ENCODE data around the gene NPNT.
"Not testable (repeated sequence)": the region's sequence is repeated elsewhere in the genome, so short reads cannot be mapped to it uniquely, and the experiment has no call there.

The NPNT gene, protein sequence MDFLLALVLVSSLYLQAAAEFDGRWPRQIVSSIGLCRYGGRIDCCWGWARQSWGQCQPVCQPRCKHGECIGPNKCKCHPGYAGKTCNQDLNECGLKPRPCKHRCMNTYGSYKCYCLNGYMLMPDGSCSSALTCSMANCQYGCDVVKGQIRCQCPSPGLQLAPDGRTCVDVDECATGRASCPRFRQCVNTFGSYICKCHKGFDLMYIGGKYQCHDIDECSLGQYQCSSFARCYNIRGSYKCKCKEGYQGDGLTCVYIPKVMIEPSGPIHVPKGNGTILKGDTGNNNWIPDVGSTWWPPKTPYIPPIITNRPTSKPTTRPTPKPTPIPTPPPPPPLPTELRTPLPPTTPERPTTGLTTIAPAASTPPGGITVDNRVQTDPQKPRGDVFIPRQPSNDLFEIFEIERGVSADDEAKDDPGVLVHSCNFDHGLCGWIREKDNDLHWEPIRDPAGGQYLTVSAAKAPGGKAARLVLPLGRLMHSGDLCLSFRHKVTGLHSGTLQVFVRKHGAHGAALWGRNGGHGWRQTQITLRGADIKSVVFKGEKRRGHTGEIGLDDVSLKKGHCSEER

DNA sequence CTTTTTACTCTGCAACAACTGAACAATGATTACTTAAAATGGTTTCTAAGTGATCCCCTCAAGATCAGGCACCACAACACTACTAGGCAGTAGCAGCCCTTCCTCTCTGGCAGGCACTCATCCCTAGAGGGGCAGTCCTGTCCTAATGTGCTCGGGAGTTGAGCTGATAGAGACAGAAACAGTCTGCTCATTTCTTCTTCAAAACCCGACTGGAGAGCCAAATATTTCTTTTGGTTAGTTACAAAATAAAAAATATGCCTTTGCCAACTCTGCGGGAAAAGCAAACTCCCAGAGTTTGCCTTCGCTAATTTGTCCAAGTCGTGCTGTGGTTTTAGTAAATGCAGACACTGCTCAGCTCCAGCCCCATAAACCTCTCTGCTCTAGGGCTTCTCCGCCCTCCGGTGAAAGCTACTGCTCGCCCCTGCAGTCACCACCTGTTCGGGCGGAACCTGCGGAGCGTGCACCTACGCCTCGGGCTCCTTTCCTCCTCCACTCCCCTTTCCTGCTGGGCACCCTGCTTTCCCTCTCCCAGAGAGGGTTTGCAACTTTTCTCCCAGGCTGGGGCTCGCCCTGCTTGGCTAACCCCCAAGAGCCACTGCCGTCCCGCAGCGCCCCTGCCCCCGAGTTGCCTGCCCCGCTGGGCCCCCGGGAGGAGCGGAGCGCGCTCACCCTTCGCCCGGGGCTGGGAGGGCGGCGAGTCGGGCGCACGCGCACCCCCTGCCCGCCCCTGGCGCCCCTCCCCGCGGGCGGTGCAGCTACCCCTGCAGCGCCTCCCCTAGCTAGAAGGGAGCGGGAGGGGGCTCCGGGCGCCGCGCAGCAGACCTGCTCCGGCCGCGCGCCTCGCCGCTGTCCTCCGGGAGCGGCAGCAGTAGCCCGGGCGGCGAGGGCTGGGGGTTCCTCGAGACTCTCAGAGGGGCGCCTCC lies at the start of gene NPNT:
TSS of gene NPNT (plus strand) at position 812 of the 923 bp plus-strand sequence. CDS start 182 bp downstream, outside the sequence.
- DNase-seq = no peak

DNA sequence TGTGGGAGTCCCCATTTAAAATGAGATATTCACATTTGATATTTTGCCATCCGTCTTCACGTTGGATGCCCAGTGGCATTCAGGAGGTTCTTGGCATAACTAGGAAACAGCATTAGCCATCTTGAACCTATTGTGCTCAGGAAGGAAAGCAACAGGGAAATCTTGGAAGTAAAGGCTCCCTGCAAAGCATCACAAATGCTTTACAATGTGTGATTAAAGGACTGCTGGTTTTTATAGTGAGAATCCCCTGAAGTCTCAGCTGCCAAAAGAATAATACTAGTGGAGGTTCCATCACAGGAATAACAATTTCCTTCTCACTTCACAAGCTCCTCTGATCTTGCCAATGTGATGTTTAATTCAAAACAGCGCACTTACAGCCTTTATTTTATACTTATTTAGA lies 49.7 kb upstream of the NPNT start:
- no peak for DNase-seq

DNA sequence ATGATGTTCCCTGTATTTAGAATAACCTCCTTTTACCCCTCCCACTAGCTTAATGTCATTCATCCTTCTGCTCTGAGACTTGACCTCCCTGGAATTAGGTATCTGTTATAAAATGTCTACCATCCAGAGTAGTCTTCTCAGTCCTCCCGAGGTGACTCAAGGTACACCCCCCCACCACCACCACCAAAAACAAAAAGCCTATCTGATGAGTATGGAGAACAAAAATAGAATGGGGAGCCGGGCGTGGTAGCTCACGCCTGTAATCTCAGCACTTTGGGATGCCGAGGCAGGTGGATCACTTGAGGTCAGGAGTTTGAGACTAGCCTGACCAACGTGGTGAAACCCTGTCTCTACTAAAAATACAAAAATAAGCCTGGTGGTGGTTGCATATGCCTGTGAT lies 46.9 kb upstream of the NPNT start:
- DNase-seq = not testable (repeated sequence)

DNA sequence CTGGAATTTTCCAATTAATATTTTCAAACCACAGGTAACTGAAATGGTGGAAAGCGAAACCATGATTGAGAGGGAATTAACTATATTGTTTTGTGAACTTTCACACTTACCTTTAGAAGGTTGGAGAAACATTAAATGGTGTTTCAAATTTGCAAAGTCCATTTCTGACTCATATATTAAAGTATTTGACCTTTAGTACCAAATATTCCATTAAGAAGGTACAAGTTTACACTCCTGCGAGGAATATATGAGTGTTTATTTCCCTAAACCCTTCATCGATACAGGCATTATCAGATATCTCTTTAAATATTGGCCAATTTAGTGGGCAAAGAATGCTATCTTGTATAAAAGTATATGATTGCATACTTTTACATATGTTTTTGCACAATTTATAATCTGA lies 44.1 kb upstream of the NPNT start:
- DNase-seq = no peak

DNA sequence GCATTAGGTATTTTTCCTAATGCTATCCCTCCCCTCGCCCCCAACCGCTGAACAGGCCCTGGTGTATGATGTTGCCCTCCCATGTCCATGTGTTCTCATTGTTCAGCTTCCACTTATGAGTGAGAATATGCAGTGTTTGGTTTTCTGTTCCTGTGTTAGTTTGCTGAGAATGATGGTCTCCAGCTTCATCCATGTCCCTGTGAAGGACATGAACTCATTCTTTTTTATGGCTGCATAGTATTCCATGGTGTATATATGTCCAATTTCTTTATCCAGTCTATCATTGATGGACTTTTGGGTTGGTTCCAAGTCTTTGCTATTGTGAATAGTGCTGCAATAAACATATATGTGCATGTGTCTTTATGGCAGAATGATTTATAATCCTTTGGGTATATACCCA lies 43.0 kb upstream of the NPNT start:
- DNase-seq = not testable (repeated sequence)

DNA sequence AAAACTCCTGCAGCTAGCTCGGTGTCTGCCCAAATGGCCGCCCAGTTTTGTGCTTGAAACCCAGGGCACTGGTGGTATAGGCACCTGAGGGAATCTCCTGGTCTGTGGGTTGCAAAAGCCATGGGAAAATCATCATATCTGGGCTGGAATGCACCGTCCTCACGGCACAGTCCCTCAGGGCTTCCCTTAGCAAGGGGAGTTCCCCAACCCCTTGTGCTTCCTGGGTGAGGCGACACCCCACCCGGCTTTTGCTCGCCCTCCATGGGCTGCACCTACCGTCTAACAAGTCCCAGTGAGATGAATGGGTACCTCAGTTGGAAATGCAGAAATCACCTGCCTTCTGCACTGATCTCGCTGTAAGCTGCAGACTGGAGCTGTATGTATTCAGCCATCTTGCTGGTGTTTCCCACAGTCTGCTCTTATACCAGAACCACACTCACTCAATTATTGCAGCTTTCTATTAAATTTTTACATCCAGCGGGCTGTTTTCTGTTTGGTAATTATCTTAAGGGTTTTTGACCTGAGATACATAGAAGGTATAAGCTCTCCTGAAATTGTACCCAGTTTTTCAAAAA lies 36.7 kb upstream of the NPNT start:
- DNase-seq = no peak

DNA sequence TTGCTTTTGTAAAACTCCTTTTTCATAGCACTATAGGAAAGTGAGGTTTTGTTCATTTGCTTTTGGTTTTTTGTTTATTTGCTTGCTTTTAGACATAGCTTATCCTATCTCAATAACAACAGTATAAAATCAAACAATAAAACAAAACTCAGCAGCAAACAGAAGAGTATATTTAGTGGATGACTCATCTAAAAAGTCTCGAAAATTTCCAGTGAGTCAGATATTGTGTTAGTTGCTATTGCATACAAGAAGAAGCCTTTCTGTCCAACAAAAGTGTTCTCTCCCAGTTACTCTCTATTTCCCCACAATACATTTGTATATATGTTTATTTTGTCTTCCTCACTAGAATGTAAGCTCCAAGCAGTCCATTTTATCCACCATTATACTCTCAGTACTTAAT lies 36.0 kb upstream of the NPNT start:
- no peak for DNase-seq

DNA sequence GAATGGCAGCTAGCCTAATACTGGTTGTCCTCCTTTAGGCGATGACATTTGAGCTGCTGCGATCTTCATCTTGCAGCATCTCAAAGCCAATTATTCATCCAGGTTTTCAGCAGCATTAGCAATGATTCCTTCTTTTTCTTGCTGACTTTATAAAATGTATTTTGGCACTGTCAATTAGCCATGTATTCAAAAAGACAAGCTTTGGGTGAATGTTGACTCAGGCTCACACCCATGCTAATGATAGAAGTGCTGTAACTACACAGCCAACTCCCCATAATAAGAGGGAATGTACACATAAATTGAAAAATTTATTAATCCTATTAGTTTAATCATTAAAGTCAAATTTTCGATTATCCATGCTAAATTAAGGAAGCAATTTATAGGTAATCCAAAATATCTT lies 24.3 kb upstream of the NPNT start:
- DNase-seq = no peak

DNA sequence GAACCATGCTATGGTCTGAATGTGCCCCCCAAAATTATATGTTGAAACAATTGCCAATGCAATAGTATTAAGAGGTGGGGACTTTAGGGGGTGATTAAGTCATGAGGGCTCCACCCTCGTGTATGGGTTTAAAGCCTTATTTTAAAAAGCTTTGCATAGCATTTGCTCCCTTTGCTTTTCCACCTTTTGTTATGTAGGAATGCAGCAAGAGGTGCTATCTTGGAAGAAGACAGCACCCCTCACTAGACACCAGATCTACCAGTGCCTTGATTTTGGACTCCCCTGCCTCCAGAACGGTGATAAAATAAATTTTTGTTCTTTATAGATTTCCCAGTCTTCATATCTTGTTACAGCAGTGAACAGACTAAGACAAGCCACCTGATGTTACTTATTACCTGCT lies 23.3 kb upstream of the NPNT start:
- no peak for DNase-seq

DNA sequence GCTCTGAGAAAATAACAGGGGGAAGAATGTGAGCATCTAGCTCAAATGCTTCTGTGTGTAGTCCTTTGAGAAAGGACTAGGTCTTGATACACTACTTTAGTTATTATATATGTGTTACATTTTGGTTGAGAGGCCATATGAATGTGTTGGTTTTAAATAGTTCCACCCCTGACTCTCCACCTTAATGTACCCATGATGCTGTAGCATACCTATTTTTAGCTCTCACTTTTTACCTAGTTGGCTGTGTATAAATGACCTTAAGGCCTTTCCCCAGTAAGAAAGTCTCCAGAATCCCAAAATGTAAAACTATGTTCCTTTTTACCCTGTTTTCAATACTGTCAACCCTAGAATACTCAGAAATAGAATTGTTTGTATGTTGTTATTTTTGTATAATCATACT lies 20.0 kb upstream of the NPNT start:
- no peak for DNase-seq

DNA sequence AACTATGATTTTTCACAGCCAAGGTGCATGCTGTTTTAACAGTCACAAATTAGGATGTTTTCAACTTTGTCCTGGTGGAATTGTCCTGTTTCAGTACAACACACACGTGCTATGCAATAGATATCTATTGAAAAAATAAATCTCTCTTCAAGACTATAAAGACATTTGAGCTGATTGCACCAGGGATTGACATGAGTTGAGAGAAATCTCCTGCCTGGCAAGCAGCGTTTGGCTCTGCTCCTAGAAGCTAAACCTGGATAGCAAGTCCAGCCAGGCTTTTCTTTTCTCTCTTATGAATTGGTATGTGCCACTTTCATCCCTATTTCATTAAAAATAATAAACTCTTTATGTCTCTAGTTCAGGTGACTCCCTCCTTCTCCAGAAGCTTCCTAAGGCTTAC lies 16.6 kb upstream of the NPNT start:
- DNase-seq = no peak

DNA sequence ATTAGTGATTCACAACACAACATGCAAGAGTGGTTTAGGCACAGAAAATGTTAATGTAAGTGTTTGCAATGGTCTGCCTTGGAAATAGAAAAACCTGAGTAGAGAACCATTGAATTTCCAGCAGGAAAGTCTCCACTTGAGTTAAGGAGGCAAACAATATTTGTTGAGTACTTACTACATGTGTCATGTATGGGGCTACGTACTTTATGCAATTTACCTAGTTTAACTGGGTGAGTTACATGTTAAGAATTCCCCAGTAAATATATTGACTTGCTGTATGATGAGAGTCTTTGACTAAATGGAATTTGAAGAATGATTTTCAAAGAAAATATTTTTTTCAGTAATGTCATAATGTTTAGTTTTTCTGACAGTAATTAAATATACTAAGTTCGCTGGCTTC lies 7.8 kb upstream of the NPNT start:
- no peak for DNase-seq

DNA sequence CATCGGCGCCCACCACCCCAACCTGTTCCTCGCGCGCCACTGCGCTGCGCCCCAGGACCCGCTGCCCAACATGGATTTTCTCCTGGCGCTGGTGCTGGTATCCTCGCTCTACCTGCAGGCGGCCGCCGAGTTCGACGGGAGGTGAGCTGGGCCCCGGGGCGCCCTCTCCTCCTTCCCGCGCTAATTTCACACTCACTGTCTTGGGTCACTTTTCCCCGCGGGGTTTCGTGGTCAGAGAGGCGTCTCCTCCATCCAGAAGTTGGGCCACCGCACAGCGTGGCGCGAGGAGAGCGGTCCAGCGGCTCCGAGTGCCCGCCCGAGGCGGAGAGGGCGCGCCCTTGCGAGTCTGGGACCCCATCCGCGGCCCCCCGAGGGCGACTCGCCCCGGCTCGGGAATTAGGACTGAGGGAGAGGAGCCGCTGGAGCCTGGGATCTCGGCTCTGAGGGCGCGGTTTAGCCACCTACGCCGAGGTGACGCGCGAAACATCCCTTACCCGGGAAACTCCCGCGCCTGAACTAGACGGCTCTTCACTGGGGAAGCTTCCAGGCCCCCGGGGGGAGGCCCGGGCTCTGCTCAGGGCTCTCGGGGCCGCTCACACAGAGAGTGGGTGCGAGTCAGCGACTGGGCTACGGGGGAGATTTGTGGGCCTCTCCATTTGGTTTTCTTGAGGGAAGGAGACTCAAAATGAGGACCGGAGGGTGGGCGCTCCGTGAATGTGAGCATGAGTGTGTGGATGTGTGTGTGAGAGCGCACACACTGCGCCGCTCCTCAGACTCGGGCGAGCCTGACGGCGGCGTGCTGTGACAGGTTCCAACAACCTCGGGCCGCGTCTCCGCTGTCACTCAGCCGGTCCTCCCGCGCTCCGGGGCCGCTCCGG lies 551 bp downstream of the NPNT start:
- no peak for DNase-seq

DNA sequence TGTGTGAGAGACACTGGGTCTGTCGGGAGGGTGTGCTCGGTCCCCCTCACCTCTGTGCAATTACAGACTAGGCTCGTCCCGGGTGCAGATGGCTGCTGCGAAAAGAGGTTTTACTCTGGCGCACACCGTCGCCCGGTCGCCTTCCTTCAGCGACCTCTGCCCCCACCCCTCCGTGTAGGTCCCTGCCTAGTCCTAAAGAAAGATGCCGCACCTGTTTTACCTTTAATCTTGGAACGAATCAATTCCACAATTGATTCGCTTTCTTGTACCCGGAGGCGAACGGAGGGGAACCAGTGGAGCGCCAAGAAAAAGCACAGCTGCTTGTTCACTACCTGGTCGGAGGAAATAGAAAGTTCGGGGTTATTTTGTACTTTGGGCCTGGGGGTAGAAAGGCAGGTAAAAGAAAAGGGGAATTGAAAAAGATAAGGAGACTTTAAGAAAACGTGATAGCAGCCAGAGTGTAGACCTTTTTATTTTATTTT lies 1.2 kb downstream of the NPNT start:
- DNase-seq = no peak

DNA sequence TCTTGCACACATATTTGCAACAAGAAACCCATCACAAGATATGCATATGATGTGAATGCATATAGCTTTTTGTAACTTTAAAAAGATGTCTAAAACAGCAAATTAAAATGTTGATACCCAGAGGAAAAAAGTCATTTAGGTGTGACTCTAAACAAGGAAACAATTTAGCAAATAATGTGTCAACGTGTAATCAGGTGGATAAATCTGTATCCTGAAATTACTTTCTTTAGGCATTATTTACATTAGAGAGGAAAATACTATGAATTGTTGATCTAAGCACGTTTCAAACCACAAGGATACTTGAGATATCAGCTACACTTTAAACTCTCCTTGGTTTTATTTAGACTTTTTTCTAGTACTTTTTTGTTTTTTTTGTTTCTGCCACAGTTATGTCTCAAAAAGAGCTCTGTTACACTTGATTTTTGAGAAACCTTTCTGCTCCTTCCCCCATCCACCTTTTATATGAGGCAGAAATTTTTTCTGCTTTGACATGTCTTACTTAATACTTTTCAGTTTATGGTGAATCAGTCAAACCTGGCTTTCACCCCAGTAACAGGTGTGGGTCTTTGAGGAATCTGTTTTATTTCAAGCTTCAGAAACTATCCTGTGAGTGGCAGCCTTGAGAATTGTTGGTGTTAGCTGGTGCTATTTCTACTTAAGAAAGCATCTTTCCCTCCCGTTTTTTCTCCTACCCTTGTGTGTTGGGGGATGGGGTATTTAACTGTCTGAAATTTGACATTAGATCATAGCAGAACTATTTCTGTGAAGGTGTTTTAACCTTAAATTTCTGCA lies 1.9 kb downstream of the NPNT start:
- DNase-seq = no peak

DNA sequence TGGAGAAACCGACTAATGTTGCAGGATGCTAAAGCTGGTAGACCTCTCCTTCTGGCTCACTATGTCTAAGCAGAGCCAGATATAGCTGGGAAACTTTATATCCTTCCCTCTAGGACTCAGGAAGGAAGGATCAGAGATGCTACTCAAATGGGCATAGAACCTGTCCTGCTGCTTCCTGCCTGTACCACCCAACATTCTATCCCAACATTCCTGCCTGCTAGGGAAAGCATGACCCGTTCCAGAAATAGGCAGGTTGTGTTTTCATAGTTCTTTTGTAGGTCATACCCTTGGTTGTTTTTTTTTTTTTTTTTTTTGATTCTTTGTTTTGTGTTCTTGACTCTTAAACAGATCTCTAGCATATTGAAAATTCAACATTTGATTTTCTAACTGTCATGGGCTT lies 5.3 kb downstream of the NPNT start:
- DNase-seq = no peak

DNA sequence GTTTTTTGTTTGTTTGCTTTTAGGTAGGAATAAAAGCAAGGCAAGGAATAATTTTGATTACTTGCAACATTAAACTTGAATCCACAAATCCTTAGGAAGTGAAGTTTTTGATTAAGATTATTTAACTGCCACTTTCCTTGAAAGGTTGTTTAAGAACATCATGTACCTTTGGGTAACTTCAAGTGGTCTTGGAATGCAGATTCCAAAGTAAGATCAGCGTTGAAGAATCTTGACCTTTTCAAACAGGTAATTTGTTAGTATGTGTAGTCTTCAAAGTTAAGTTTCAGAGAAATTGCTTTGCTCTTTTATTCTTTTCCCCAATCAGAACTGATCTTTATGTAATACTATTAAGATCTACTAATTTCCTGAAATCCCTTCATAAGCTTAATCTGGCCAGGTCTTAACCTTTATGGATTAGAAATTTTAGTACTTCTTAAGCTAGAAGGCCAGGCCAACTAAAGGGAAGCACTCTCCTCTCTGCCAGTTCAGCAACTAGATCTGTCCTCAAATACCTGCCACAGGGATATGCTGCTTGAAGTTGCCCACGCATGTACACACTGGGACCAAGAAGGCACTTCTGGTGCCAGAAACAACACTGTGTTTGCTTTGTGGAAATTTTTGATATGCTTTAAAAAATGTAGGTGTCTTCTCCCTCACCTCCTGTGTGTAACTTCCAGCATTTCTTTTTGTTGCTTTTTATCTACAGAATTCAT lies 7.4 kb downstream of the NPNT start:
- no peak for DNase-seq

DNA sequence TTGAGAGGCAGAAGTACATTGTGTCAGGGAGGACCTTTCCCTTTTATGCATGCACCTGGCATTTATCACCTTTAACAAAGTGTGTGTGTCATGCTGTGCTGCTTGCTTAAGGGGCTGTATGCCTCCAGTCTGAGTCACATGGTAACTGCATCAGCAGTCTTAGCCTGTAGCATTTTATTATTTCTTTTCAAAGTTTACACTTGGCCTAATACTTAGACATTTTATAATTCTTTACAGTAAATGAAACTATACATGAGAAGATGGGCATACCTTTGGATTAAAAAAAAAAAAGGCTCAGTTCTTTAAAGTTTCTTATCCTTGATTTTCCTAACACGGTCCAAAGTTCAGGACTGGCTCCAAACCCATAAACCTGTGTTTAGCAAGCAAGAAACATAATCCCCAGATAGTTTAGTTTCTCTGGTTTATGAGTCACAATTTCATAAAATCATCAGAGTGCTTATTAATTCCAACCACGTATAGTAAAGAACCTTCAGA lies 14.6 kb downstream of the NPNT start:
- DNase-seq = no peak

DNA sequence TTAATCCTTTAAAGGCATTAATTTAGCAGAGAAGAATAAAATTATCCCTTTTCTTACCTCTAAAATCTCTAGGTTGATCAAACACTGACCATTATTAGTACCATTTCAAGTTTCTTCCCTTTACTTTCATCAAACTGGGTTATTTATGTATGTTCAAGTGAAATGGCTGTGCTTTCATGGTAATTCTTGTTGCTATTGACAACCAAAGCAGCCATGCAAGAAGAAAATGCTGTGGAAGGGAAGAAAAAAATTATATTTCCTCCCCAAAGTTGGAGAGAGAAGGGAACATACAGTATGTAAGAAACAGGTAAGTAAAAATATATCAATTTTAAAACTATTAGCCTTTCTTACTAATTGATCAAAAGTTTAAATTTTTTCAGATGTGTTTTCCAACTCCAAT lies 16.2 kb downstream of the NPNT start:
- no peak for DNase-seq

DNA sequence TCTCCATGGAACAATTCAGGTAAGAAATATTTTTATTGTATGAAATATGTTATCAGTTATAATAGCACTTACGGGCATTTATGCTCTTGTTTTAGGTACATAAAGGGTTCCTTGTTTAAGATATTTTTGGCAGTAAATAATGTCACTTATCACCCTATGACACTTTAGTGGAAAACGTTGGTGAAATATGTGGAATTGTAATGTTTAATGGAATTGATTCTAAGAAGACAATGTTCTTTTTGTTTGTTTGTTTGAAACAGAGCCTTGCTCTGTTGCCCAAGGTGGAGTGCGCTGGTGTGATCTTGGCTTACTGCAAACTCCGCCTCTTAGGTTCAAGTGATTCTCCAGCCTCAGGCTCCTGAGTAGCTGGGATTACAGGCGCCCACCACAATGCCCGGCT lies 17.4 kb downstream of the NPNT start:
- no peak for DNase-seq
